GM13977 (cell line): ENCODE measurements around the gene PROK2.

Experiments used
- DNase-seq: peaks from one replicate; pipeline ENCODE4 v3.0.0; 2012; ENCODE audit warnings: low spot score
- in situ Hi-C: fragments of 300-500 bp; cut with MboI; formaldehyde crosslinking; loops from one replicate; pipeline ENCODE4 v1.12.0; 2022; ENCODE audit warnings: low sequenced_read_pairs, low pct_unique_long_range_greater_than_20kb, mixed read lengths, inconsistent platforms; ENCODE audit not compliant: unreplicated experiment
- TF ChIP-seq, protein P1 (sequence below): IDR thresholded peaks from 2 replicates; pipeline ENCODE4 v1.5.1; 2012; ENCODE audit warnings: mild to moderate bottlenecking, control low read depth; ENCODE audit not compliant: insufficient read depth; ENCODE audit errors: extremely low read depth, missing control alignments

The PROK2 gene

DNA sequence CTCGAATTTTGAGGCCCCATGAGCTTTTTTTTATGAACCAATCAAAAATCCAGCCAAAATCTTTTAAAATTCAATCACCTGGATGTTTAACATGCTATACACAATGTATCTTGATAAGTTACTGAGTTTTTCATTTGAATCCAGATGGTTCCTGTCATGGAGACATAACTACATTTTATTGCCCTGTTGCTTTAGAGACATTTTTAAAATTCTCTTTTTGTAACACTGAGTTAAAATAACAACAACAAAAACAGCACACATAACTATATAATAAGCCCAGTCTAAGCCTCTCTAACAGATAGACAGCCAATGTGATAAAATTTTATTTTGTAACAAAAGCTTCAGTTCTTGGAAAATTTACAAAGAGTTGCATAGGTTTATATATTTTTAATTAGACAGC, 1.8 kb downstream of the PROK2 start:
- in situ Hi-C loops = no loop called here
- no peak for DNase-seq
- TF ChIP-seq, protein P1, sequence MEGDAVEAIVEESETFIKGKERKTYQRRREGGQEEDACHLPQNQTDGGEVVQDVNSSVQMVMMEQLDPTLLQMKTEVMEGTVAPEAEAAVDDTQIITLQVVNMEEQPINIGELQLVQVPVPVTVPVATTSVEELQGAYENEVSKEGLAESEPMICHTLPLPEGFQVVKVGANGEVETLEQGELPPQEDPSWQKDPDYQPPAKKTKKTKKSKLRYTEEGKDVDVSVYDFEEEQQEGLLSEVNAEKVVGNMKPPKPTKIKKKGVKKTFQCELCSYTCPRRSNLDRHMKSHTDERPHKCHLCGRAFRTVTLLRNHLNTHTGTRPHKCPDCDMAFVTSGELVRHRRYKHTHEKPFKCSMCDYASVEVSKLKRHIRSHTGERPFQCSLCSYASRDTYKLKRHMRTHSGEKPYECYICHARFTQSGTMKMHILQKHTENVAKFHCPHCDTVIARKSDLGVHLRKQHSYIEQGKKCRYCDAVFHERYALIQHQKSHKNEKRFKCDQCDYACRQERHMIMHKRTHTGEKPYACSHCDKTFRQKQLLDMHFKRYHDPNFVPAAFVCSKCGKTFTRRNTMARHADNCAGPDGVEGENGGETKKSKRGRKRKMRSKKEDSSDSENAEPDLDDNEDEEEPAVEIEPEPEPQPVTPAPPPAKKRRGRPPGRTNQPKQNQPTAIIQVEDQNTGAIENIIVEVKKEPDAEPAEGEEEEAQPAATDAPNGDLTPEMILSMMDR = no peak

DNA sequence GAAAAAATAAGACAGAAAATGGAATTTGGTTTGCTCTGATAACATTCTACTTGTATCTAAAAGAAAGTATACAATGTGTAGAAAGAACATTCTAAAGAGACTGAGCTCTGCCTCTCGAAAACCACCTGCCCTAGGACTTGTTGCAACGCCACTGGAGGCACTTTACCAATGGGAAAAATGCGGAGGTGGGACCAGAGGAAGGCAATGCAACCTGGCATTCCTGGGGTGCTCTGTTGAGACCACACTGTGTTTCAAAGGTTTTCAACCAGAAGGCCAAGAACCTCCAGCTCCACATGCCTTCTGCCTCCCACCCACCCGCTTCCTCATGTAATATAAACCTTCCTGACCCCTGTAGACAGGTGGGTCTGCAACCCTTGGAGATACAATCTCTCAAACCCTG, 4.5 kb downstream of the PROK2 start:
- in situ Hi-C loops = no loop called here
- DNase-seq = no peak
- TF ChIP-seq, protein P1 = no peak

DNA sequence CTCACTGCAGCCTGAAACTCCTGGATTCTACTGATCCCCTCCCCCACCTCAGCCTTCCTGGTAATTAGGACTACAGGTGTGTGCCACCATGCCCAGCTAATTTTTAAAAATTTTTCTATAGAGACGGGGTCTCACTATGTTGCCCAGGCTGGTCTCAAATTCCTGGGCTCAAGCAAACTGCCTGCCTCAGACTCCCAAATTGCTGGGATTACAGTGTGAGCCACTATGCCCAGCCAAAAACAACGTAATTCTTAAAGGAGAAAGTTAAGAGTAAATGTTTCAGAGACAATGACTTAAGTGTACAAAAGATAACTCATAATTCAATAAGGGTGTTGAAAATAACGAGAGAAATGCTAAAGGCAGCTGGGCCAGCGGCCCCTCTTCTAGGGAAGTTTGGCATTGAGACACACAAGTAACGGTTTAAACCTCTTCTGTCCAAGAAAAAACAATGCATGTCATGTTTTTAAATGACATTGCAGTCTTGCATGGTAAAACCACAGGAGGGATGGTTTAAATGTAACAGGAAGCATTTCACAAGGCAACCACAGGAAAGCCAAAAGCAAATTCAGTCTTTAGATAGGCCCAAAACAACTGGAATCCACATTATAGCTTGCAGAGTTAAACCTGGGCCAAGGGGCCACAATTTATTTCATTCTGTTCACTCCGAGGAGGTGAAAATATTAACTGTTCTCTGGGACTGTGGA, 5.1 kb downstream of the PROK2 start:
- TF ChIP-seq, protein P1 = no peak
- DNase-seq = no peak
- in situ Hi-C loops = no loop called here

DNA sequence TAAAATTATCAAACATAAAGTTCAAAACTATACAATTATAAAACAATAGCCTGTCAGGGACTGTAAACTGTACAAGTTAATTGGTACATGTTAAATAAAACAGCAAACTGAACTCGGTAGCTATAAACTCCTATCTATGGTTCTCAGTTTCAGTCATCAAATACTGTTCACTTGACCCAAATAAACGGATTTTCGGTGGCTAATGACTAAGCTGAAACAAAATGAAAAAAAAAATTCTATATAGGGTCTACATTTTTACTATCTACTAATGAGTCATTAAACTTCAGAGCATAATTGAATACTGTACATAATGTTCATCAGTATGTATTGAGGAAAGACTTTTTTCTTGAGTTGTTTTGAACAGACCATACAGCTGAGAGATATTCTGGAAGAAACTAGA, 6.6 kb downstream of the PROK2 start:
- no peak for DNase-seq
- in situ Hi-C loops = no loop called here
- TF ChIP-seq, protein P1 = no peak

DNA sequence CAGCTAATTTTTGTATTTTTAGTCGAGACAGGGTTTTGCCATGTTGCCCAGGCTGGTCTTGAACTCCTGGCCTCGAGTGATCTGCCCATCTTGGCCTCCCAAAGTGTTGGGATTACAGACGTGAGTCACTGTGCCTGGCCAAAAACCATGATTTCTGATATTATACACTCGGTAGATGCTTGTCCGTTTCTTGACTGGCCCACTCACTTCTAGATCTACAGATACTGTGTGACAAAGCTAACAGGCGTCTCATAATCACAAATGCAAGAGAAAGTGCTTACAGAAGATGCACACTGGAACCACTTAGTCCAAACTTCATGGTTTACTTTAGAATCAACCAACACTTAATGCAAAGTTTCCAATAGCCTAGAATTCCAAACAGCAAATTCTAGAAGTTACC, 8.4 kb downstream of the PROK2 start:
- no peak for DNase-seq
- in situ Hi-C loops = no loop called here
- TF ChIP-seq, protein P1 = no peak

DNA sequence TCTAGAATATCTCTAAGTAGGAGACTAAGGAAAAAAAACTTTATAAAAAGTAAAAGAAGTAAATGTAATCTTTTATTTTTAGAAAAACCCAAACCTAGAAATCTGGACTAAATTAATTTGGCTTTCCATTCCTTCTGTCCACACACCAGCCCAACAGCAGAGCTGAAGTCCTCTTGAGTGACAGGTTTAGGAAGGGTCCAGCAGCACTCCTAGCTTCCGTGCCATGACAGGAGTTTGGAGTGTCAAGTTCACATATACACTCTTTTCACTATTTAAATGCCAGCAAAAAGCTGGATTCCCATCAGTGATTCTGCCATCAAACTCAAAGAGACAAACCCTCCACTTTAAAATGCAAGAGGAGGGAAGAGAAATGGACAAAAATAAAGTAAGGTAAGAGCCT, 13.1 kb downstream of the PROK2 start:
- in situ Hi-C loops = no loop called here
- no peak for DNase-seq
- TF ChIP-seq, protein P1 = no peak
